ENCODE measurements around the gene GPAT2. TPM values are rescaled to one million over a fixed set of nuclear protein-coding genes. Genes with fewer than 3 reads are reported as not detected.
"Not testable (repeated sequence)": the region's sequence is repeated elsewhere in the genome, so short reads cannot be mapped to it uniquely, and the experiment has no call there.

The GPAT2 gene, protein sequence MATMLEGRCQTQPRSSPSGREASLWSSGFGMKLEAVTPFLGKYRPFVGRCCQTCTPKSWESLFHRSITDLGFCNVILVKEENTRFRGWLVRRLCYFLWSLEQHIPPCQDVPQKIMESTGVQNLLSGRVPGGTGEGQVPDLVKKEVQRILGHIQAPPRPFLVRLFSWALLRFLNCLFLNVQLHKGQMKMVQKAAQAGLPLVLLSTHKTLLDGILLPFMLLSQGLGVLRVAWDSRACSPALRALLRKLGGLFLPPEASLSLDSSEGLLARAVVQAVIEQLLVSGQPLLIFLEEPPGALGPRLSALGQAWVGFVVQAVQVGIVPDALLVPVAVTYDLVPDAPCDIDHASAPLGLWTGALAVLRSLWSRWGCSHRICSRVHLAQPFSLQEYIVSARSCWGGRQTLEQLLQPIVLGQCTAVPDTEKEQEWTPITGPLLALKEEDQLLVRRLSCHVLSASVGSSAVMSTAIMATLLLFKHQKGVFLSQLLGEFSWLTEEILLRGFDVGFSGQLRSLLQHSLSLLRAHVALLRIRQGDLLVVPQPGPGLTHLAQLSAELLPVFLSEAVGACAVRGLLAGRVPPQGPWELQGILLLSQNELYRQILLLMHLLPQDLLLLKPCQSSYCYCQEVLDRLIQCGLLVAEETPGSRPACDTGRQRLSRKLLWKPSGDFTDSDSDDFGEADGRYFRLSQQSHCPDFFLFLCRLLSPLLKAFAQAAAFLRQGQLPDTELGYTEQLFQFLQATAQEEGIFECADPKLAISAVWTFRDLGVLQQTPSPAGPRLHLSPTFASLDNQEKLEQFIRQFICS
- 0.26 and 0.79 TPM in 2 replicates for total RNA-seq

DNA sequence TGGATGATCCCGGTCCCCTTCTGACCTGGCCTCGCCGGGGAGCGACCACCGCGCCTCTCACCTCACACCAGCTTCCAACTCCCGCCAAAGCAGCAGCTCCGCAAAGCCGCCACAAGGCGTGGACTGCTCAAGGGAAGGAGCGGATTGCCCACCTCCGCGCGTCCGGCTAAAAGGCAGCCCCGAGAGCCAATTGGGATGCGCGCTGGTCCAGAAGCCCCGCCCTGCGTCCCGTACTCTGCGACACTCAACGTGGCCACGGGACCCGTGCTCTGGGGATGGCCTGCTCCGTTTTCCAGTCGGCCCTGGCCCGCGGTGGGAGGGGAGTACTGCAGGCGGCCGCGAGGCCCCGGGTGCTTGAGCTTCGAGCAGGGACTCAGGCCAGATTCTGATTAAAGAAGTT is at the start of gene GPAT2:
Gene GPAT2 (minus strand): TSS at position 125 of the 400 bp plus-strand sequence. CDS start 2,557 bp downstream, outside the sequence.
- not testable (repeated sequence) for H3K4me3 ChIP-seq (ENCODE audit: low read depth, low read length); H3K36me3 ChIP-seq (ENCODE audit: control insufficient read depth, insufficient read depth, low read length); DNase-seq (ENCODE audit: low read depth); FAIRE-seq; H3K27me3 ChIP-seq (ENCODE audit: control insufficient read depth, insufficient read depth, low read length)

DNA sequence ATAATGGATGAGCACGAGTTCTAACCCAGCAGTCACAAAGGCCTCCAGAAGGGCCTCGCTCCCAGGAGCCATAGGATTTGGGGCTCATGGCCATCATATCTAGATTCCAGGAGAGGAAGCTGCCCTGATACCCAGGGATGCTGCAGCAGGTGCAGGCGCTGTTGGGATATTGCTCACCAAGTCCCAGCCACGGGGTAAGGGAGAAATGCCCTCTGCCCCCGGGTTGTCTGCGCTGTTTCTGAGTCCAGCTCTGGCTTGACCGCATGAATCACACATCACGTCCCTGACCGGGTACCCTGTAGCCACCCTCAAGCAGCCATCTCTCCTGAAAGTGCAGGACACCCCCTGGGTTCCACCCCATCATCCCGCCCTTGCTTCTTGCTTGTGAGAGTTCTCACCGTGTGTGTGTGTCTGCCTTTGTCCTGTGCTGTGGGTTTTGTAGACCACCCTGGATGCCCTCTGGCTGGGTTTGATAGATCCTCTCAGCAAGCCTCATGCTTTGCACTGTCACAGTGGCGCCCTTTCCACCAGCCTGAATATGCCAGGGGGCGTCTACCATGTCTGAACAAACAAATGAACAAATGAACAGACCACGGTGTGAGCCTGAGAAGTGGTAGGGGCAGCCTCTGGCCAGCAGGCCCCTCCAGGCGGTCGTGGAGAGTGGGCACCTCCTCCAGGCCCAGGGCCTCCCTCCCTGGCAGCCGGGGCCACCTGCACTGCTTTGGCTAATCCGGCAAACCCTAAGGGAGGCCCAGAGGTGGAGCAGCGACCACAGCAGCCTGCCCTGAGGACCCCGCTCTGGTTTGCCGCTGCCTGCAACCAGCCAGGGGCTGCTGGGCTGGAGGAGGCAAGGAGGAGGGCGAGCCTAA is 49.5 kb upstream of the GPAT2 start:
- Histone ChIP-seq H3K4me3 (ENCODE audit: low read depth, low read length) (no peak overlapping the region), H3K27me3 (ENCODE audit: control insufficient read depth, insufficient read depth, low read length) (peaks cover under 1% of the 10 kb centered on the region), H3K36me3 (ENCODE audit: control insufficient read depth, insufficient read depth, low read length) (no peaks in the 10 kb centered on the region)
- TF ChIP-seq, protein P1, sequence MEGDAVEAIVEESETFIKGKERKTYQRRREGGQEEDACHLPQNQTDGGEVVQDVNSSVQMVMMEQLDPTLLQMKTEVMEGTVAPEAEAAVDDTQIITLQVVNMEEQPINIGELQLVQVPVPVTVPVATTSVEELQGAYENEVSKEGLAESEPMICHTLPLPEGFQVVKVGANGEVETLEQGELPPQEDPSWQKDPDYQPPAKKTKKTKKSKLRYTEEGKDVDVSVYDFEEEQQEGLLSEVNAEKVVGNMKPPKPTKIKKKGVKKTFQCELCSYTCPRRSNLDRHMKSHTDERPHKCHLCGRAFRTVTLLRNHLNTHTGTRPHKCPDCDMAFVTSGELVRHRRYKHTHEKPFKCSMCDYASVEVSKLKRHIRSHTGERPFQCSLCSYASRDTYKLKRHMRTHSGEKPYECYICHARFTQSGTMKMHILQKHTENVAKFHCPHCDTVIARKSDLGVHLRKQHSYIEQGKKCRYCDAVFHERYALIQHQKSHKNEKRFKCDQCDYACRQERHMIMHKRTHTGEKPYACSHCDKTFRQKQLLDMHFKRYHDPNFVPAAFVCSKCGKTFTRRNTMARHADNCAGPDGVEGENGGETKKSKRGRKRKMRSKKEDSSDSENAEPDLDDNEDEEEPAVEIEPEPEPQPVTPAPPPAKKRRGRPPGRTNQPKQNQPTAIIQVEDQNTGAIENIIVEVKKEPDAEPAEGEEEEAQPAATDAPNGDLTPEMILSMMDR (IDR thresholded peaks at IDR 0.05; ENCODE audit: insufficient read depth, low read length, severe bottlenecking): no peak
- DNase-seq (ENCODE audit: low read depth) (no peak), FAIRE-seq (no peak)

DNA sequence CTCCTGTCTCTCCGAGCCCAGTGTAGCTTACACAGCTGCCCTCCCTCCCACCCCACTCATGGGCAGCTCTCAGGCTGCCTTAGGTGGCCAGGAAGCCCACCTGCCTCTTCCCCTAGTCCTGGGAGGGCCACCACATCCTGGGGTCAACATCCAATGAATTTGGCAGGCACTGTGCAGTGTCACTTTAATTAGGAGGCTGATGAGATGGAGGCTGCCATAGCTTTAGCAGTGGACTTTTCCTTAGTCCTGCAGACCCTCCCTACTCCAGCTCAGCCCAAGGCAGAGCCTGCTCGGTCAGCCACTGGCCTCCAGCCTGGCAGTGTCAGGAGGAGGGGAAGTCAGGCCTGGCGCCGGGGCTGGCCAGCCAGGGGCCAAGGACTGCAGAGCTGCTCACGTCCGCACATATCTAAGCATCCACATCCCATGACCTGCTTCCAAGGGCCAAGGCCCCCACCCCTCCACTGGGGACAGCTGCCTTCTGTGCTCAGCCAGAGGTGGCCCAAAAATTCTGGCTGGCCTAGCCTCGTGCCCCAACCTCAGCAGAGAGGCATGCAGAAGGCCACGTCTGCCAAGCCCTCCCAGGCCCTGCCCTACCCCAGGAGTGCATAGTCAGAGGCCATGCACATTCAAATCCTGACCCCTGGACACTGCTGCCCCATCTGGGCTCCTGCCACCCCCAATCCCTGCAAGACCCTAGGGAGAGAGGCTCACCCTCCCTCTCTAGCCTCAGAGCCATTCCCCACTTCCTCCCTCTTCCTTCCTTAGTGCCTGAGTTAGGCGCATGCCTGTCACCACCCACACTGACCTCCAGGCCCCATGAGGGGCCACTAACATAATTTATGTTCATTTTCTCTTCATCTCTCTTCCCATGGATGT is 48.6 kb upstream of the GPAT2 start:
- Histone ChIP-seq H3K27me3 (ENCODE audit: control insufficient read depth, insufficient read depth, low read length) (no peaks in the 10 kb centered on the region), H3K36me3 (ENCODE audit: control insufficient read depth, insufficient read depth, low read length) (no peaks in the 10 kb centered on the region), H3K4me3 (ENCODE audit: low read depth, low read length) (no peak overlapping the region)
- DNase-seq (ENCODE audit: low read depth): no peak
- FAIRE-seq: no peak
- TF ChIP-seq, protein P1 (IDR thresholded peaks at IDR 0.05; ENCODE audit: insufficient read depth, low read length, severe bottlenecking): no peak

DNA sequence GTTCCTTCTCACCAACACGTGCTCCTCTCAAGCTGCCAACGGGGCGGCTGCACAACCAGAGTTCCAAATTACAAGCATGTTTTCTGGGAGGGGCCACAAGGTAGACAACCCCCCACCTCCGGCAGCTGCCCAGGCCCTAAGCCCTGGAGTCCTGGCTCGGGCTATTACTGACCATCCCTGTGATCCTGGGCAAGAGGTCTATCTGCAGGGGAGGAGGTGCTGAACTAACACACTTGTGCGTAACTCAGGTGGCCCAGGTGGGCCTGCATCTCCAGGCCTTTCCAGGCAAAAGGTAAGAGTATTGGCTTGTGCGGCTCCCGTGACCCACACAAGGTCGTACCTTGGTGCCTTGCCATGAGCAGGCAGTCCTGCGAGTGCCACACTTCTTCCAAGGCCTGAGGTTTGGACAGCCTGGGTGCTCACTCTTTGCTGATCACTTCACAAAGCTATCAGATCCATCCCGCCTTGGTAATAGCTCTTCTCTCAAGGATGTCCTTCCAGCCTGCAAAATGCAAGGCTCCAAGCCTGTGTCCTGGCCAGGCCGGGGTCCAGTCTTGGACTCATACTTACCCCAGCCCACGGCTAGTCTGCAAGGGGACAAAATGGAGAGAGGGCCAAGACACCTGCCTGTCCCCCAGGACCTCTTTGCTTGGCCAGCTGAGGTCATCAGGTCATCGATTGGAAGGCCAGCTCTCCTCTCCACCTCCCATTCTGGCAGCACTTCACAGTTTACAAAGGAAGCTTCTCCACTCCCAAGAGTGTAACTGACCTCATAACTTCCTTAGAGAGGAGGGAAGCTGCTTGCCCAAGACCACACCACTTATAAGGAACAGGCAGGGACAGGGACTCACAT is 47.7 kb upstream of the GPAT2 start:
- Histone ChIP-seq H3K36me3 (ENCODE audit: control insufficient read depth, insufficient read depth, low read length) (no peaks in the 10 kb centered on the region), H3K4me3 (ENCODE audit: low read depth, low read length) (no peak overlapping the region), H3K27me3 (ENCODE audit: control insufficient read depth, insufficient read depth, low read length) (no peaks in the 10 kb centered on the region)
- DNase-seq (ENCODE audit: low read depth): no peak
- TF ChIP-seq, protein P1 (IDR thresholded peaks at IDR 0.05; ENCODE audit: insufficient read depth, low read length, severe bottlenecking): no peak
- no peak for FAIRE-seq

DNA sequence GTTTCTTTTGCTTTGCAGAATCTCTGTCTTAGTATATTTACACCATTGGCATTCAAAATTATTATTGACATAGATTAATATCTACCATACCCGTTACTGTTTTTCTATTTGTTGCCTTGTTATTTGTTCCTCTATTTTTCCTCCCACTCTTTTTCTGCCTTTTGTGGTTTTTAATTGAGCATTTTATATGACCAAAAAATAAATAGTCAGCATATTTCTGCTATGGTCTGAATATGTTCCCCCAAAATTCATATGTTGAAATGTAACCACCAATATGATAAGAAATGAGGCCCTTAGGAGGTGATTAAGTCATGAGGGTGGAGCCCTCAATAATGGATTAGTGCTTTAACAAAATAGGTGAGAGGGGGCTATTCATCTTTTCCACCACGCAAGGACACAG is 46.3 kb upstream of the GPAT2 start:
- Histone ChIP-seq H3K4me3 (ENCODE audit: low read depth, low read length) (no peak overlapping the region), H3K27me3 (ENCODE audit: control insufficient read depth, insufficient read depth, low read length) (no peaks in the 10 kb centered on the region), H3K36me3 (ENCODE audit: control insufficient read depth, insufficient read depth, low read length) (no peaks in the 10 kb centered on the region)
- no peak for FAIRE-seq
- TF ChIP-seq, protein P1 (IDR thresholded peaks at IDR 0.05; ENCODE audit: insufficient read depth, low read length, severe bottlenecking): no peak
- no peak for DNase-seq (ENCODE audit: low read depth)

Data from bronchial epithelial cell (primary cell).